HEK293T (cell line): Measurements from ENCODE around the gene CUBN.

Experiments used
- ARNT ChIP-seq: fragments of 450-650 bp; IDR thresholded peaks from 2 replicates; pipeline ENCODE4 v1.6.1; 2017; ENCODE audit warnings: mild to moderate bottlenecking
- NFRKB ChIP-seq: fragments of 450-650 bp; IDR thresholded peaks from 2 replicates; pipeline ENCODE4 v1.6.1; 2016; ENCODE audit warnings: mild to moderate bottlenecking, moderate library complexity
- PKNOX1 ChIP-seq: fragments of 450-650 bp; IDR thresholded peaks from 2 replicates; pipeline ENCODE4 v1.6.1; 2016
- TARDBP ChIP-seq: fragments of 450-650 bp; IDR thresholded peaks from 2 replicates; pipeline ENCODE4 v1.6.1; 2016

DNA sequence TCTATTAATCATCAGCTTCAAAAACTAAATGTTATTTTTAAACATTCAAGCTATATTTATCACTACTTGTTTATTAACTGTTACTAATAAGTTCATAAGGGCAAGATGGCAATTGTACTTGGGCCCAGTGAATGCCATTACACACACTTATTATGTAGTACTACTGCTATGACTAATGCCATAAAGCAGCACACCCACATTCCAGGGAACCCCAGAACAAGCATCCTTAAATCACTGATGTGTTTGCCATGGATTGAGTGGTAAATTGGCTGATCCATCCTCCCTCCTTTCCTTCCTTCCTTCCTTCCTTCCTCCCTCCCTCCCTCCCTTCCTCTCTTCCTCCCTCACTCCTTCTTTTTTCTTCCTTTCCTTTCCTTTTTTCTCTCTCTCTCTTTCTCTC lies 275.0 kb downstream of the CUBN start:
- TF ChIP-seq TARDBP (no peak), ARNT (no peak), PKNOX1 (no peak), NFRKB (no peak)
